IMR-90 (cell line): Measurements from ENCODE around the gene RELN. TPM values are rescaled to one million over a fixed set of nuclear protein-coding genes. Genes with fewer than 3 reads are reported as not detected.

ENCODE experiments used
- ATAC-seq: fragments of 200-7000 bp; cut with Tn5 transposase; 2 replicates; pipeline ENCODE4 v1.9.1; 2020; ENCODE audit warnings: low read depth, mild to moderate bottlenecking, moderate library complexity
- BruUV-seq: library from RNA; stranded (reverse); fragments of 400-500 nt; replicated peaks from 2 replicates; lab custom pipeline; 2021; lab: Mats Ljungman, UMichigan
- CTCF ChIA-PET: fragments of 300-600 bp; formaldehyde crosslinking; extraction: SDS; loops from one replicate; lab custom pipeline; 2021; ENCODE audit warnings: antibody characterized with exemption; lab: Yijun Ruan, JAX
- POLR2A ChIA-PET: fragments of 300-600 bp; sonication (Branson Sonifier 250); formaldehyde crosslinking; loops from one replicate; lab custom pipeline; 2022; ENCODE audit warnings: antibody characterized with exemption; ENCODE audit not compliant: unreplicated experiment; lab: Charles Lee
- DNase-seq: peaks from one replicate; pipeline ENCODE4 v3.0.0; 2013
- H2AFZ ChIP-seq: replicated peaks from 2 replicates; pipeline ENCODE3; 2013; ENCODE audit warnings: low read length, mild to moderate bottlenecking; ENCODE audit not compliant: poor library complexity
- H2AK5ac ChIP-seq: 2 replicates; pipeline ENCODE4 v1.6.1; 2013; ENCODE audit warnings: low read depth, low read length, inconsistent platforms
- H2AK9ac ChIP-seq: replicated peaks from 2 replicates; pipeline ENCODE3; 2013; ENCODE audit warnings: mild to moderate bottlenecking, low read depth, low read length, moderate library complexity; ENCODE audit not compliant: poor library complexity
- H2BK120ac ChIP-seq: 2 replicates; pipeline ENCODE4 v1.6.1; 2013; ENCODE audit warnings: low read depth, low read length, inconsistent platforms
- H2BK15ac ChIP-seq: 3 replicates; pipeline ENCODE4 v1.6.1; 2013; ENCODE audit warnings: low read depth, low read length, inconsistent platforms
- H2BK20ac ChIP-seq: 2 replicates; pipeline ENCODE4 v1.6.1; 2013; ENCODE audit warnings: low read depth, mild to moderate bottlenecking, inconsistent platforms, low read length, moderate library complexity
- H2BK5ac ChIP-seq: 2 replicates; pipeline ENCODE4 v1.6.1; 2013; ENCODE audit warnings: mild to moderate bottlenecking, low read depth, low read length, inconsistent platforms; ENCODE audit not compliant: poor library complexity, severe bottlenecking
- H3K14ac ChIP-seq: replicated peaks from 2 replicates; pipeline ENCODE4 v1.6.1; 2013; ENCODE audit warnings: low read depth, low read length, inconsistent platforms
- H3K18ac ChIP-seq: 2 replicates; pipeline ENCODE4 v1.6.1; 2013; ENCODE audit warnings: low read depth, low read length, control low read depth
- H3K23ac ChIP-seq: 2 replicates; pipeline ENCODE4 v1.6.1; 2013; ENCODE audit warnings: low read depth, low read length, inconsistent platforms
- H3K27ac ChIP-seq: 2 replicates; pipeline ENCODE4 v1.5.1; 2013; ENCODE audit warnings: mild to moderate bottlenecking, control low read depth, low read length; ENCODE audit not compliant: insufficient read depth
- H3K27me3 ChIP-seq: 2 replicates; pipeline ENCODE4 v1.6.1; 2013; ENCODE audit warnings: low read length; ENCODE audit not compliant: control insufficient read depth, insufficient read depth
- H3K36me3 ChIP-seq: 2 replicates; pipeline ENCODE4 v1.6.1; 2013; ENCODE audit warnings: low read length, mixed read lengths; ENCODE audit not compliant: control insufficient read depth, insufficient read depth
- H3K4ac ChIP-seq: 2 replicates; pipeline ENCODE4 v1.6.1; 2013; ENCODE audit warnings: low read depth, low read length, inconsistent platforms
- H3K4me1 ChIP-seq: 2 replicates; pipeline ENCODE4 v1.6.1; 2013; ENCODE audit warnings: low read length, mixed read lengths; ENCODE audit not compliant: control insufficient read depth, insufficient read depth
- H3K4me2 ChIP-seq: 2 replicates; pipeline ENCODE4 v1.6.1; 2013; ENCODE audit warnings: low read depth, mild to moderate bottlenecking, control low read depth, low read length, moderate library complexity
- H3K4me3 ChIP-seq: 2 replicates; pipeline ENCODE4 v1.5.1; 2013; ENCODE audit warnings: low read depth, mild to moderate bottlenecking, control low read depth, low read length, moderate library complexity; ENCODE audit not compliant: insufficient read depth
- H3K56ac ChIP-seq: 2 replicates; pipeline ENCODE4 v1.6.1; 2013; ENCODE audit warnings: low read length, inconsistent platforms; ENCODE audit not compliant: insufficient read depth; ENCODE audit errors: extremely low read depth
- H3K79me1 ChIP-seq, 2 experiments: 2 replicates each; pipeline ENCODE4 v1.6.1; 2013; ENCODE audit warnings: low read length in 2 of 2, inconsistent platforms in 1 of 2, low read depth in 1 of 2
- H3K9ac ChIP-seq: 2 replicates; pipeline ENCODE4 v1.6.1; 2013; ENCODE audit warnings: low read depth, low read length, control low read depth
- H3K9me1 ChIP-seq: 2 replicates; pipeline ENCODE4 v1.6.1; 2013; ENCODE audit warnings: low read length, inconsistent platforms; ENCODE audit not compliant: insufficient read depth
- H3K9me3 ChIP-seq: 2 replicates; pipeline ENCODE4 v1.6.1; 2013; ENCODE audit warnings: low read length; ENCODE audit not compliant: control insufficient read depth, insufficient read depth
- H4K20me1 ChIP-seq: 2 replicates; pipeline ENCODE4 v1.6.1; 2013; ENCODE audit warnings: low read length, inconsistent platforms; ENCODE audit not compliant: insufficient read depth
- H4K5ac ChIP-seq: 2 replicates; pipeline ENCODE4 v1.6.1; 2013; ENCODE audit warnings: mild to moderate bottlenecking, low read depth, low read length, control low read depth
- H4K8ac ChIP-seq, 2 experiments: 2 replicates each; pipeline ENCODE4 v1.6.1; 2013; ENCODE audit warnings: low read depth in 2 of 2, low read length in 2 of 2, control low read depth in 1 of 2, inconsistent platforms in 1 of 2
- H4K91ac ChIP-seq: 2 replicates; pipeline ENCODE4 v1.6.1; 2013; ENCODE audit warnings: low read depth, low read length, inconsistent platforms; ENCODE audit not compliant: insufficient read depth
- CEBPB ChIP-seq: IDR thresholded peaks from 2 replicates; pipeline ENCODE4 v1.6.1; 2012; ENCODE audit warnings: low read depth, low read length, improper control_type of control experiment
- CHD1 ChIP-seq: IDR thresholded peaks from 2 replicates; pipeline ENCODE4 v1.6.1; 2012; ENCODE audit warnings: low read depth, low read length, improper control_type of control experiment
- FOS ChIP-seq: fragments of 150-350 bp; IDR thresholded peaks from 2 replicates; pipeline ENCODE4 v1.6.1; 2016; ENCODE audit warnings: low read depth, low read length
- MAFK ChIP-seq: IDR thresholded peaks from 2 replicates; pipeline ENCODE4 v1.6.1; 2012; ENCODE audit warnings: low read depth, low read length, improper control_type of control experiment
- NFE2L2 ChIP-seq: fragments of 150-350 bp; IDR thresholded peaks from 2 replicates; pipeline ENCODE4 v1.6.1; 2016; ENCODE audit warnings: low read depth, mild to moderate bottlenecking, low read length
- RAD21 ChIP-seq: IDR thresholded peaks from 2 replicates; pipeline ENCODE4 v1.6.1; 2012; ENCODE audit warnings: low read length, improper control_type of control experiment
- RCOR1 ChIP-seq: IDR thresholded peaks from 2 replicates; pipeline ENCODE4 v1.6.1; 2012; ENCODE audit warnings: mild to moderate bottlenecking, low read length, improper control_type of control experiment; ENCODE audit not compliant: insufficient replicate concordance
- USF2 ChIP-seq: fragments of 150-350 bp; IDR thresholded peaks from 2 replicates; pipeline ENCODE4 v1.6.1; 2017; ENCODE audit warnings: mild to moderate bottlenecking, antibody characterized with exemption, low read length, low read depth
- WGBS, 2 experiments: methylation state at CpG; one replicate each; pipeline versions ENCODE4 v1.1.5 to v1.1.7; 2013; ENCODE audit warnings: missing lambda C conversion rate in 2 of 2; ENCODE audit not compliant: insufficient read length in 1 of 2; ENCODE audit errors: extremely low coverage in 2 of 2; 5-methylcytosine and 5-hydroxymethylcytosine counted together
- dilution Hi-C: fragments of 300-500 bp; cut with HindIII; formaldehyde crosslinking; loops from one replicate; pipeline ENCODE4 v1.14.3; 2018; ENCODE audit warnings: low sequenced_read_pairs; ENCODE audit not compliant: unreplicated experiment
- in situ Hi-C: fragments of 300-500 bp; cut with MboI; formaldehyde crosslinking; loops from 3 replicates; pipeline ENCODE4 v1.14.3; 2019; ENCODE audit warnings: low sequenced_read_pairs, inconsistent platforms, mixed read lengths
- intact Hi-C: fragments of 100-400 bp; cut with micrococcal nuclease; formaldehyde crosslinking; loops from 2 replicates; pipeline ENCODE4 v1.10.0; 2022
- polyA plus RNA-seq, 3 experiments: library from polyadenylated mRNA; depleted of rRNA; stranded (reverse); fragments of >200 nt; gene quantifications; 2 replicates each; pipeline ENCODE4 v1.2.3, GENCODE V29; 2012; ENCODE audit warnings: low replicate concordance in 1 of 3
- total RNA-seq: library from RNA; depleted of rRNA; stranded (reverse); fragments of >200 nt; gene quantifications from 2 replicates; pipeline ENCODE4 v1.2.3, GENCODE V29; 2012
- TF ChIP-seq, protein P1 (sequence below): conservative IDR thresholded peaks from 2 replicates; pipeline ENCODE4 v1.5.1; 2012; ENCODE audit warnings: mild to moderate bottlenecking, low read depth, low read length, improper control_type of control experiment

Gene RELN
- total and polyA plus RNA-seq, 2 of the 4 experiments (the other 2 are of a cell fraction) = 14.7 to 23.7 TPM

- no TSS peak for BruUV-seq
- Histone ChIP-seq H3K4me2 (peak overlapping the region; percentile 75; the same call in 1 of the 2 replicates), H2AK5ac (peak overlapping the region; percentile 16; the same call in 1 of the 2 replicates), H2AK9ac (no peak overlapping the region), H2BK120ac (peak overlapping the region; percentile 89), H3K9ac (no peak overlapping the region; the same call in 1 of the 2 replicates), H2AFZ (no peak overlapping the region), H3K14ac (peak overlapping the region; percentile 79; the same call in 1 of the 2 replicates), H3K4me3 (no peak overlapping the region), H3K23ac (peak overlapping the region; percentile 86; the same call in 1 of the 2 replicates), H3K36me3 (no peaks in the 10 kb centered on the region), H3K4me1 (peaks cover 6% of the 10 kb centered on the region; the same call in 1 of the 2 replicates), H3K56ac (peak overlapping the region; percentile 80), H2BK15ac (0 out of 3 replicates have a peak overlapping the region, but pooled peaks have one; percentile 21), H3K79me1 (no peaks in the 10 kb centered on the region), H3K27ac (peak overlapping the region; percentile 76; the same call in 1 of the 2 replicates), H4K91ac (peak overlapping the region; percentile 34; the same call in 1 of the 2 replicates), H4K5ac (peak overlapping the region; percentile 95; the same call in 1 of the 2 replicates), H2BK5ac (peak overlapping the region; percentile 98), H4K20me1 (no peaks in the 10 kb centered on the region), H4K8ac (peak overlapping the region; percentile 86 to 99; a peak in 3 of 4 replicates), H3K18ac (peak overlapping the region; percentile 97; the same call in 1 of the 2 replicates), H2BK20ac (peak overlapping the region; percentile 86; the same call in 1 of the 2 replicates), H3K27me3 (no peaks in the 10 kb centered on the region), H3K9me1 (0 out of 2 replicates have a peak, but pooled peaks cover 4% of the 10 kb centered on the region), H3K9me3 (no peaks in the 10 kb centered on the region), H3K4ac (peak overlapping the region; percentile 69; the same call in 1 of the 2 replicates)
- DNase-seq (peak; percentile 97), ATAC-seq (peak; percentile 88)
- dilution Hi-C loops (no loop called here), in situ Hi-C loops (no loop called here), intact Hi-C loops (no loop called here)
- TF ChIP-seq CHD1 = no peak
- no peak for TF ChIP-seq USF2
- peak; percentile 98 for TF ChIP-seq CEBPB
- TF ChIP-seq, protein P1, sequence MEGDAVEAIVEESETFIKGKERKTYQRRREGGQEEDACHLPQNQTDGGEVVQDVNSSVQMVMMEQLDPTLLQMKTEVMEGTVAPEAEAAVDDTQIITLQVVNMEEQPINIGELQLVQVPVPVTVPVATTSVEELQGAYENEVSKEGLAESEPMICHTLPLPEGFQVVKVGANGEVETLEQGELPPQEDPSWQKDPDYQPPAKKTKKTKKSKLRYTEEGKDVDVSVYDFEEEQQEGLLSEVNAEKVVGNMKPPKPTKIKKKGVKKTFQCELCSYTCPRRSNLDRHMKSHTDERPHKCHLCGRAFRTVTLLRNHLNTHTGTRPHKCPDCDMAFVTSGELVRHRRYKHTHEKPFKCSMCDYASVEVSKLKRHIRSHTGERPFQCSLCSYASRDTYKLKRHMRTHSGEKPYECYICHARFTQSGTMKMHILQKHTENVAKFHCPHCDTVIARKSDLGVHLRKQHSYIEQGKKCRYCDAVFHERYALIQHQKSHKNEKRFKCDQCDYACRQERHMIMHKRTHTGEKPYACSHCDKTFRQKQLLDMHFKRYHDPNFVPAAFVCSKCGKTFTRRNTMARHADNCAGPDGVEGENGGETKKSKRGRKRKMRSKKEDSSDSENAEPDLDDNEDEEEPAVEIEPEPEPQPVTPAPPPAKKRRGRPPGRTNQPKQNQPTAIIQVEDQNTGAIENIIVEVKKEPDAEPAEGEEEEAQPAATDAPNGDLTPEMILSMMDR = no peak
- peak; percentile 38; the same call in 1 of the 2 replicates for TF ChIP-seq NFE2L2
- TF ChIP-seq MAFK = peak; percentile 42
- TF ChIP-seq RCOR1 = peak; percentile 82
- TF ChIP-seq FOS = peak; percentile 81
- peak; percentile 28 for TF ChIP-seq RAD21
- no CpG with 5 or more reads among the region's 1 CpG for WGBS, 2 experiments
- POLR2A ChIA-PET = no interaction called here
- CTCF ChIA-PET = no interaction called here
These were observed 352.4 kb downstream of the RELN start for GRCh38 chr7:103637094-103637493.
